ENCODE results near the gene BBS5. TPM values are rescaled to one million over a fixed set of nuclear protein-coding genes. Genes with fewer than 3 reads are reported as not detected.

BBS5 gene
- 2.0 and 5.1 TPM in 2 replicates for total RNA-seq

DNA sequence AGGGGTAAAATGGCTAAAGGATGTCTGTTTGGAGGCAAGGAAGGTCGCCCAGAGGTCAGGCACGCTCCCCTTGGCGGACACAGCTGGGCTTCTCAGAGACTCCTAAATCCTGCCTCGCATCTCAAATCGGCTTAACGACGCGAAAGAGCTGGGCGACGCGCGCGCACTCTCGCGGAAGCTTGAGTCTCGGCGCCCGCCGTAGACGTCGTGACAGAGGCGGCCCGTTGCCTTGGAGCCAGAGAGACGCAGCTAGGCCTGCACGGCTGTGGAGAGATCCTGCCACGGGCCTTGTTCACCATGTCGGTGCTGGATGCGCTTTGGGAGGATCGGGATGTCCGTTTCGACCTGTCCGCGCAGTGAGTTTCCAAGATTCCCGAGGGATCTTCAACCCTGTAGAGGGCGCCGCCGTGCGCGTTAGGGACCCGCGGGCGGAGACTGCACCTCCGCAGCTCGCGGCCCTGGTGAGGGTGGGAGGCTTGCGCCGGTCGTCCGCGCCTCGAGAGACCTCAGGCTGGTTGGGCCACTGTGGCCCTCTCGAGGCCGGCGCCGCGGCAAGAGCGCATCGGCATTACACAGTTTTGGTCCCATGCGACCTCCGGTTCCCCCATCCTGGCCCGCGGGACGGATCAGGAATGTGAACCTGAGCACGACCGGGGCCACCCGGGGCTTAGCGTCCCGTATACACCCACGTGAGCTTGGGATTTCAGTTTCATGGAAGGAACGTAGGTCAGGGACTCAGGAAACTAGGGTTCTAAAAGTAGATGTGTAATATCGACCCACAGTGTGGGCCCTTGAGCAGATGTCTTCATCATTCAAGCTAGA lies at the start of gene BBS5:
Gene BBS5 (plus strand): TSS at position 238 of the 822 bp plus-strand sequence. CDS start 60 bp downstream, at position 298.

DNA sequence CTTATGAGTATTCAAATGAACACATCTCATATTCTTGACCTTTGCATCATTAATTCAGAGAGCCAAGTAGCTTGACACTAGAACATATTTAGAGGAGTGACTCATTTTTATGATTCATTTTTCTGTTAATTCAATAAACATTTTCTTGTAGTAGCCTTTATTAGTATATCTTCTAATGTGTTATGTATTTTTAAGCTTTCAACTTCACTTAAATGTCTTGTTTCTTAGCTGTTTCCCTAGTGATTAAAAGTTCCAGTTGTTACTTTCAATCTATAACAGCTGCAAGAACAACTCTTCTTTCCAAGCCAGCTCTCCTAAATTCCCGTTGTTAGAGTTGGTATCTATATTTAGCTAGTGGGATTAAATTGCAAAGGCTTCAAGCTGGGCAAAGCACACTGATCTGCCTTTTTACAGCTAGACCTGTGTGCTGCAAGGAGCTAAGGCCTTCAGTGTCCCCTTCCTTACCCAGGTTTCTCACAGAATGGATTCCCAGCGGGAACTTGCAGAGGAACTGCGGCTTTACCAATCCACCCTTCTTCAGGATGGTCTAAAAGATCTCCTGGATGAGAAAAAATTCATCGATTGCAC lies 30.1 kb downstream of the BBS5 start, which contains the start of gene KLHL41:
Gene KLHL41 (plus strand): TSS at position 405 of the 588 bp plus-strand sequence. CDS start 77 bp downstream, at position 482.

Other genes starting within 250 kb of the BBS5 start
- not detected in 2 replicates for gene LRP2, start 117.0 kb upstream of the BBS5 start, total RNA-seq
- gene KLHL41, start 30.2 kb downstream of the BBS5 start, total RNA-seq: 0.33 and 1.2 TPM in 2 replicates
- gene FASTKD1, start 94.4 kb downstream of the BBS5 start, total RNA-seq: 16.1 and 27.3 TPM in 2 replicates
- gene PPIG, start 104.9 kb downstream of the BBS5 start, total RNA-seq: 21.6 and 23.4 TPM in 2 replicates
- gene CFAP210, start 214.9 kb downstream of the BBS5 start, total RNA-seq: not detected in 2 replicates
- gene PHOSPHO2, start 215.0 kb downstream of the BBS5 start, total RNA-seq: 1.2 and 1.3 TPM in 2 replicates

All from placental epithelial cell (primary cell).